Hippocampal formation (tissue), 2 donors: ENCODE results near the gene NUP188.

Experiments used
- DNase-seq, 2 donors: peaks; one replicate each; lab custom pipeline; 2025; lab: John Stamatoyannopoulos, UW

The NUP188 gene

GRCh38 chr9:128947527-128948301 lies at the start of gene NUP188, which contains the start of gene DOLK:
Gene NUP188, plus strand, starts transcription at chr9:128947699. Its CDS starts 21 bp downstream, at chr9:128947720.
Gene DOLK, minus strand, starts transcription at chr9:128947603. Its CDS starts 300 bp downstream, at chr9:128947303.
- DNase-seq, result peak; percentile 89 to 93

GRCh38 chr9:128898382-128898781 lies 49.1 kb upstream of the NUP188 start:
- DNase-seq, result no peak

GRCh38 chr9:128898845-128899565 lies 48.5 kb upstream of the NUP188 start:
- no peak for DNase-seq

- DNase-seq, result no peak
Measured at GRCh38 chr9:128899566-128900322, 47.8 kb upstream of the NUP188 start.

GRCh38 chr9:128901379-128901778 lies 46.1 kb upstream of the NUP188 start:
- no peak for DNase-seq

GRCh38 chr9:128901822-128902221 lies 45.7 kb upstream of the NUP188 start:
- no peak for DNase-seq

GRCh38 chr9:128902351-128903078 lies 45.0 kb upstream of the NUP188 start:
- DNase-seq, result no peak

- DNase-seq, result no peak
Measured at GRCh38 chr9:128903079-128903461, 44.4 kb upstream of the NUP188 start.

GRCh38 chr9:128903871-128904620 lies 43.5 kb upstream of the NUP188 start:
- no peak for DNase-seq

GRCh38 chr9:128905964-128906363 lies 41.5 kb upstream of the NUP188 start:
- no peak for DNase-seq

- no peak for DNase-seq
Measured at GRCh38 chr9:128906741-128907140, 40.8 kb upstream of the NUP188 start.

GRCh38 chr9:128908372-128908771 lies 39.1 kb upstream of the NUP188 start:
- no peak for DNase-seq

- no peak for DNase-seq
Measured at GRCh38 chr9:128909859-128910258, 37.6 kb upstream of the NUP188 start.

GRCh38 chr9:128910906-128911305 lies 36.6 kb upstream of the NUP188 start:
- DNase-seq, result no peak

- DNase-seq, result no peak
Measured at GRCh38 chr9:128911529-128912035, 35.9 kb upstream of the NUP188 start.

- no peak for DNase-seq
Measured at GRCh38 chr9:128912270-128912853, 35.1 kb upstream of the NUP188 start.

GRCh38 chr9:128913048-128913900 lies 34.2 kb upstream of the NUP188 start:
- no peak for DNase-seq

GRCh38 chr9:128913995-128914772 lies 33.3 kb upstream of the NUP188 start:
- DNase-seq, result no peak

GRCh38 chr9:128916204-128916603 lies 31.3 kb upstream of the NUP188 start:
- no peak for DNase-seq
